HG03175 (cell line): Measurements from ENCODE around the gene BID.

Experiments
- ATAC-seq: cut with Tn5 transposase; IDR thresholded peaks from one replicate; pipeline ENCODE4 v1.9.1; 2021; ENCODE audit warnings: mild to moderate bottlenecking, moderate library complexity; ENCODE audit not compliant: unreplicated experiment

Gene BID

GRCh38 chr22:17739196-17739975, 34.9 kb downstream of the BID start:
- ATAC-seq: no peak

- ATAC-seq: no peak
Measured at GRCh38 chr22:17738386-17739128, 35.7 kb downstream of the BID start.

- ATAC-seq: no peak
Measured at GRCh38 chr22:17734187-17734586, 40.1 kb downstream of the BID start.

- no peak for ATAC-seq
Measured at GRCh38 chr22:17733466-17733865, 40.8 kb downstream of the BID start.

GRCh38 chr22:17732251-17732854, 41.9 kb downstream of the BID start:
- ATAC-seq: no peak

- ATAC-seq: no peak
Measured at GRCh38 chr22:17729561-17729960, 44.7 kb downstream of the BID start.

- no peak for ATAC-seq
Measured at GRCh38 chr22:17728786-17729185, 45.5 kb downstream of the BID start.

- ATAC-seq: no peak
Measured at GRCh38 chr22:17726928-17727897, 47.1 kb downstream of the BID start.

GRCh38 chr22:17726006-17726927, 48.0 kb downstream of the BID start:
- ATAC-seq: no peak

GRCh38 chr22:17725500-17725796, 48.8 kb downstream of the BID start:
- no peak for ATAC-seq

GRCh38 chr22:17724678-17725499, 49.4 kb downstream of the BID start:
- no peak for ATAC-seq

- ATAC-seq: no peak
Measured at GRCh38 chr22:17724241-17724640, 50.0 kb downstream of the BID start.

- ATAC-seq: no peak
Measured at GRCh38 chr22:17719911-17720310, 54.4 kb downstream of the BID start.

- no peak for ATAC-seq
Measured at GRCh38 chr22:17717708-17718107, 56.6 kb downstream of the BID start.

- no peak for ATAC-seq
Measured at GRCh38 chr22:17716529-17716928, 57.7 kb downstream of the BID start.

- no peak for ATAC-seq
Measured at GRCh38 chr22:17712441-17712840, 61.8 kb downstream of the BID start.

- no peak for ATAC-seq
Measured at GRCh38 chr22:17710023-17710422, 64.2 kb downstream of the BID start.

GRCh38 chr22:17707526-17707925, 66.7 kb downstream of the BID start:
- ATAC-seq: no peak

GRCh38 chr22:17706947-17707346, 67.3 kb downstream of the BID start:
- ATAC-seq: no peak
